Sigmoid colon (tissue), 7 donors: ENCODE data around the gene ALDH1A1. TPM values are rescaled to one million over a fixed set of nuclear protein-coding genes. Genes with fewer than 3 reads are reported as not detected.

Source experiments
- DNase-seq: peaks from one replicate; pipeline ENCODE4 v3.0.0-alpha.2; 2019
- H3K27ac ChIP-seq, 4 donors: fragments of 200-600 bp; sonication (generic); one replicate each; pipeline ENCODE4 v1.5.1; 2016 to 2019; ENCODE audit warnings: mild to moderate bottlenecking in 1 of 4
- H3K27me3 ChIP-seq, 3 donors: fragments of 200-600 bp; sonication (generic); one replicate each; pipeline ENCODE4 v1.5.1; 2019; ENCODE audit warnings: mild to moderate bottlenecking in 1 of 3
- H3K36me3 ChIP-seq, 4 donors: fragments of 200-600 bp; sonication (generic); one replicate each; pipeline ENCODE4 v1.5.1; 2016 to 2019
- H3K4me1 ChIP-seq, 4 donors: fragments of 200-600 bp; sonication (generic); one replicate each; pipeline ENCODE4 v1.5.1; 2017 to 2019
- H3K4me3 ChIP-seq, 4 donors: fragments of 200-600 bp; sonication (generic); one replicate each; pipeline ENCODE4 v1.5.1; 2017 to 2019; ENCODE audit warnings: mild to moderate bottlenecking in 2 of 4, moderate library complexity in 1 of 4
- H3K9me3 ChIP-seq, 4 donors: fragments of 200-600 bp in 3 of 4; sonication (generic) in 3 of 4; one replicate each; pipeline versions ENCODE4 v1.5.1 to v1.6.1; 2013 to 2019
- EP300 ChIP-seq, 4 donors: sonication (generic); formaldehyde crosslinking; IDR thresholded peaks; one replicate each; pipeline ENCODE4 v1.6.1; 2017; ENCODE audit warnings: antibody characterized with exemption in 4 of 4
- POLR2A ChIP-seq, 2 donors: fragments of 450-650 bp; IDR thresholded peaks; one replicate each; pipeline ENCODE4 v1.6.1; 2016; ENCODE audit warnings: antibody characterized with exemption in 2 of 2, mild to moderate bottlenecking in 2 of 2, moderate library complexity in 2 of 2
- POLR2AphosphoS5 ChIP-seq, 4 donors: sonication (generic); formaldehyde crosslinking; IDR thresholded peaks; one replicate each; pipeline ENCODE4 v1.6.1; 2017; ENCODE audit warnings: antibody characterized with exemption in 4 of 4
- WGBS, 2 donors: extraction: QIAGEN DNeasy Blood & Tissue Kit; methylation state at CpG; one replicate each; pipeline ENCODE4 v1.1.7; 2013; 5-methylcytosine and 5-hydroxymethylcytosine counted together
- intact Hi-C: fragments of 100-400 bp; cut with DNase I; formaldehyde crosslinking; loops from one replicate; pipeline ENCODE4 v1.15.1; 2023
- polyA plus RNA-seq, 3 donors: library from polyadenylated mRNA; stranded (reverse); fragments of 200-250 nt; gene quantifications; one replicate each; pipeline ENCODE4 v1.2.3, GENCODE V29; 2013
- total RNA-seq, 4 donors: library from RNA; depleted of rRNA; stranded (reverse); fragments of >200 nt; gene quantifications; one replicate each; pipeline ENCODE4 v1.1.0, GENCODE V29; 2016
- TF ChIP-seq, protein P1 (sequence below), 4 experiments: fragments of 450-650 bp in 3 of 4; fragments of 200-600 bp in 1 of 4; IDR thresholded peaks; one replicate each; pipeline ENCODE4 v1.5.1; 2016 to 2019; ENCODE audit warnings: antibody characterized with exemption in 4 of 4, mild to moderate bottlenecking in 3 of 4, moderate library complexity in 2 of 4
- donor health status: healthy with polysubstance abuse.
- donor health status: Bipolar disorder and iron deficiency.
- donor health status: healthy.

ALDH1A1 gene
- total and polyA plus RNA-seq, 7 donors = 52.6 to 353 (median 241) TPM

DNA sequence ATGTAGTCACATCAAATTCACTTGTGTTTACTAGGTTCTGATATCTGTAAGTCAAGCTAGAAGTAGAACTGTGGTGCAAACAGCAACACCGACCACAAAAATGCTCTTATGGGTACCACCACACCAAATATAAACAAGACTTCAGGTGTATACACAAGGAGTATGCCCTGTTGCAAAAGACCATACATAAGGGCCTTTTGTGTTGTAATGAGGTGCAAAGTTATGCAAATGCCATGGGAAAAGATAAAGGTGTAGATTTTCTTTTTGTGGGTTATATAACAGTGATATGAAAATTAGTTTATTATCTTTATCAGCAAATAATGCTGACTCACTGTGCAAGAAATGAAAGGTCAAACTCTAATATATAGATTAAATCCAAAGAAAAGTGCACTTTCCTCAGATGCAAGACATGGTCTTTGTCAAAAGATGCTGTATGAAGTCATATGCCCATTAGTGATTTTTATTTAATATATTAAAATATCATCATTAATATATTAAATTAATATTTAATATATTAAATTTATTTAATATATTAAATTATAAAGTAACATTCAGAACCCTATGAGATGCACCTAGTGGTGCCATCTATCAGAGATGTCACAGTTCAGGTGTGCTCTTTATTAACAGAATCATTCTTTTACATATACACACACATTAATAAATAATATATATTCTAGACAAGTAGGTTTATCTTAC lies 26.7 kb upstream of the ALDH1A1 start:
- H3K4me1 ChIP-seq = peaks cover 0 to 38% (median 26%) of the 10 kb centered on the region in 4 donors
- no peaks in the 10 kb centered on the region for H3K36me3 ChIP-seq
- DNase-seq = no peak
- H3K27me3 ChIP-seq = no peaks in the 10 kb centered on the region
- no peak overlapping the region for H3K4me3 ChIP-seq
- TF ChIP-seq POLR2AphosphoS5 (IDR thresholded peaks at IDR 0.05) (no peak), POLR2A (IDR thresholded peaks at IDR 0.05) (no peak), EP300 (IDR thresholded peaks at IDR 0.05) (no peak)
- TF ChIP-seq, protein P1, sequence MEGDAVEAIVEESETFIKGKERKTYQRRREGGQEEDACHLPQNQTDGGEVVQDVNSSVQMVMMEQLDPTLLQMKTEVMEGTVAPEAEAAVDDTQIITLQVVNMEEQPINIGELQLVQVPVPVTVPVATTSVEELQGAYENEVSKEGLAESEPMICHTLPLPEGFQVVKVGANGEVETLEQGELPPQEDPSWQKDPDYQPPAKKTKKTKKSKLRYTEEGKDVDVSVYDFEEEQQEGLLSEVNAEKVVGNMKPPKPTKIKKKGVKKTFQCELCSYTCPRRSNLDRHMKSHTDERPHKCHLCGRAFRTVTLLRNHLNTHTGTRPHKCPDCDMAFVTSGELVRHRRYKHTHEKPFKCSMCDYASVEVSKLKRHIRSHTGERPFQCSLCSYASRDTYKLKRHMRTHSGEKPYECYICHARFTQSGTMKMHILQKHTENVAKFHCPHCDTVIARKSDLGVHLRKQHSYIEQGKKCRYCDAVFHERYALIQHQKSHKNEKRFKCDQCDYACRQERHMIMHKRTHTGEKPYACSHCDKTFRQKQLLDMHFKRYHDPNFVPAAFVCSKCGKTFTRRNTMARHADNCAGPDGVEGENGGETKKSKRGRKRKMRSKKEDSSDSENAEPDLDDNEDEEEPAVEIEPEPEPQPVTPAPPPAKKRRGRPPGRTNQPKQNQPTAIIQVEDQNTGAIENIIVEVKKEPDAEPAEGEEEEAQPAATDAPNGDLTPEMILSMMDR (IDR thresholded peaks at IDR 0.05) = no peak
- intact Hi-C loops = no loop called here
- H3K9me3 ChIP-seq = no peaks in the 10 kb centered on the region
- H3K27ac ChIP-seq = peak overlapping the region in 3 of 4 donors; percentile 6 to 40 (median 9)
- 21 to 74% methylated on average over 1 of the region's 1 CpG for WGBS, 2 donors

DNA sequence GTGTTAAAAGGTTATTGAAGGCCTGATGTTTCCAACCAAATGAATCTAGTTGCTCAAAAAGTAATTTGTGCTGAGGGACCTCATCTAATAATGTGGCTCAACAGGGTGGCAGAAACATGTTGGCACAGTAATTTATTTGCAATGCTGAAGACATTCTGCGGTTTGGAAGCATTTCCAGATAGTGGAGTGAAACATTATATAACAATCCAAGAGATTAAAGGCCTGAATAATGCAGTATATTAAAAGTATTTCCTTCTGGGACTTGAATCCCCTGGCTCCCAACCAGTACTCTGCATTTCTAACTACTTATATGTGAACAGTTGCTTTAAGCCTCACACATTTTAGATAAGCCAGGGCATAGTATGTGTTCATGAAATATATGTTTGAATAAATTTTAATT lies 25.9 kb upstream of the ALDH1A1 start:
- H3K4me1 ChIP-seq = peaks cover 0 to 30% (median 19%) of the 10 kb centered on the region in 4 donors
- peak overlapping the region in 3 of 4 donors; percentile 6 to 40 (median 9) for H3K27ac ChIP-seq
- H3K36me3 ChIP-seq = no peaks in the 10 kb centered on the region
- H3K27me3 ChIP-seq = no peaks in the 10 kb centered on the region
- H3K4me3 ChIP-seq = no peak overlapping the region
- no peaks in the 10 kb centered on the region for H3K9me3 ChIP-seq
- DNase-seq = no peak
- 80 to 81% methylated on average over 1 of the region's 1 CpG for WGBS, 2 donors
- intact Hi-C loops = no loop called here
- TF ChIP-seq, protein P1 (IDR thresholded peaks at IDR 0.05) = no peak
- no peak for TF ChIP-seq POLR2AphosphoS5 (IDR thresholded peaks at IDR 0.05)
- TF ChIP-seq POLR2A (IDR thresholded peaks at IDR 0.05) = no peak
- no peak for TF ChIP-seq EP300 (IDR thresholded peaks at IDR 0.05)

DNA sequence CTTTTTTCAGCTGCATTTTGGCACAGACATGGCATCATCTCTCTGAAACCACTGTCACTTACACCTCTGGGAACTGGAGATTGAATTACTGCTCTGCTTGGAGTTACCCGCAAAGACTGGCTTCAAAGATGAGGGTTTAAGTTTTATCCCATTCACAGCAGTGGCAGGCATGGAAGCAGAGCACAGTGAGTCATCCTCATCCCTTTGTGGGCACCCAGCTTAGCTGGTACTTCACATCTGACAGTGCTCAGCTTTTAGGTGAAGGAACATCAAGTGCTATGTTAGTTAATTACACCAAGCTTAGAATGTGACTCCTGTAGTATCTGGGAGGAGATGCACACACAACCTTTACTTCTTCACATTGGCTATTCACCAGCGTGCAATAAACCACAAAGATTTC lies 24.8 kb upstream of the ALDH1A1 start:
- Histone ChIP-seq H3K4me1 (peaks cover 0 to 19% (median 10%) of the 10 kb centered on the region in 4 donors), H3K27me3 (no peaks in the 10 kb centered on the region), H3K36me3 (no peaks in the 10 kb centered on the region), H3K27ac (peak overlapping the region in 1 of 4 donors; percentile 9), H3K9me3 (no peaks in the 10 kb centered on the region), H3K4me3 (no peak overlapping the region)
- intact Hi-C loops = no loop called here
- DNase-seq = no peak
- 87 to 93% methylated on average over 2 of the region's 2 CpGs for WGBS, 2 donors
- TF ChIP-seq, protein P1 (IDR thresholded peaks at IDR 0.05) = no peak
- TF ChIP-seq POLR2AphosphoS5 (IDR thresholded peaks at IDR 0.05) (no peak), POLR2A (IDR thresholded peaks at IDR 0.05) (no peak), EP300 (IDR thresholded peaks at IDR 0.05) (no peak)

DNA sequence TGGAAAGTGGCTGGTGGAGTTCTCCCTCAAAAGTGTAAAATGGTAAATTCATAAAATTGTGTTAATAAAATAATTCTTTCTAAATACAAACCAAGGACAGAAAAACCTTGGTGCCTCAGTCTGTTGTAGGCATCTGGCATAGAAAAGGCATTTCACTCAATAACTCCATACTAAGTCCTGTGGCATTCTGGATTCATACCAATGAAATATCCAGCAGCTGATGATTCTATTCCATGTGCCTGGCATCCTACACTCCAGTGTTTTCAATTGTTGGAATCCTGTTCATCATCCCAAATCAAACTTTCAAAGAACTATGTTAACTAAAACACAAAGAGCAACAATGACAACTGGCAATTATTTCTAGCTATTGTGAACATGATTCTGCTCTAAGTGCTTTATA lies 21.6 kb upstream of the ALDH1A1 start:
- Histone ChIP-seq H3K27me3 (no peaks in the 10 kb centered on the region), H3K4me1 (peaks cover 0 to 16% (median 9%) of the 10 kb centered on the region in 4 donors), H3K4me3 (no peak overlapping the region), H3K9me3 (no peaks in the 10 kb centered on the region), H3K27ac (no peak overlapping the region), H3K36me3 (no peaks in the 10 kb centered on the region)
- TF ChIP-seq POLR2A (IDR thresholded peaks at IDR 0.05) (no peak), EP300 (IDR thresholded peaks at IDR 0.05) (no peak), POLR2AphosphoS5 (IDR thresholded peaks at IDR 0.05) (no peak)
- TF ChIP-seq, protein P1 (IDR thresholded peaks at IDR 0.05) = no peak
- no peak for DNase-seq
- intact Hi-C loops = no loop called here

DNA sequence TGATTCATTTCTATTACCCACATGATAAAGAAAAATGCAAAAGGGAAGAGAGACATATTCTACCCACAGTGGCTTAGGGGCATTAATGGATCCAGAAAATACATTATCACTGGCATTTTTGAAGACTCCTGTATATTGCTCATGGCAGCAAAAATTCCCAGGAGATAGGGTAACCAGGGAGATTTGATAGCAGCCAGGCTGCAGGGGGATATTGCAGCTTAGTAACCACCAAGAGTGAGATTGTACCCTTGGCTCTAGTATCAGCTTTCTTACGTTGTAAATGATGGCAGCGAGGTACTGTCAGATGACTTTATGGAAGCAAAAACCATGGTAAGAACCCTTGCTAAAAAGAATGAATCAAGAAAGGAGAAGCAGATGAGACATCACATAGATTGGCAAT lies 19.8 kb upstream of the ALDH1A1 start:
- Histone ChIP-seq H3K36me3 (no peaks in the 10 kb centered on the region), H3K27ac (no peak overlapping the region), H3K4me3 (no peak overlapping the region), H3K9me3 (no peaks in the 10 kb centered on the region), H3K27me3 (no peaks in the 10 kb centered on the region), H3K4me1 (no peaks in the 10 kb centered on the region)
- TF ChIP-seq, protein P1 (IDR thresholded peaks at IDR 0.05) = no peak
- TF ChIP-seq EP300 (IDR thresholded peaks at IDR 0.05) = no peak
- TF ChIP-seq POLR2A (IDR thresholded peaks at IDR 0.05) = no peak
- TF ChIP-seq POLR2AphosphoS5 (IDR thresholded peaks at IDR 0.05) = no peak
- no peak for DNase-seq
- WGBS, 2 donors = 94 to 97% methylated on average over 2 of the region's 2 CpGs
- intact Hi-C loops = no loop called here
